ENCODE results near the gene TTLL11.
"Not testable (repeated sequence)": the region's sequence is repeated elsewhere in the genome, so short reads cannot be mapped to it uniquely, and the experiment has no call there.

Gene TTLL11

DNA sequence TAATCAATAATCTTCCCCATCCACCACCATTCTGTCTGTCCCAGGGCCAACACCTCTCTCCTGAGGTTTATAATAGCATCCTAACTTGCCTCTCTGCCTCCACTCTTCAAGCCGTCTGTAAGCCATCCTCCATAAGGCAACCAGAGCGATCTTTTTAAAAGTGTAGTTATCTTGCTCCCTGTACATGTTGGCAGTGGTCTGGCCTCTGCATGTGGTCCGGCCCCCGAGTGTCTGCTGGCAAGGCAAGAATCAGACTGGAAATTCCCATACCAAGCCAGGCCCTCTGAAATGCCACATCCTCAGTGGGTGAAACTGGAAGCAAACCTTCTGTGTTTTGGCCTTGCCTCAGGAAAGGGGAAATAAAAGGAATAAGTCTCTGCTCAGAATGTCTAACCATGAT is 17.0 kb downstream of the TTLL11 start:
- no peak for DNase-seq

DNA sequence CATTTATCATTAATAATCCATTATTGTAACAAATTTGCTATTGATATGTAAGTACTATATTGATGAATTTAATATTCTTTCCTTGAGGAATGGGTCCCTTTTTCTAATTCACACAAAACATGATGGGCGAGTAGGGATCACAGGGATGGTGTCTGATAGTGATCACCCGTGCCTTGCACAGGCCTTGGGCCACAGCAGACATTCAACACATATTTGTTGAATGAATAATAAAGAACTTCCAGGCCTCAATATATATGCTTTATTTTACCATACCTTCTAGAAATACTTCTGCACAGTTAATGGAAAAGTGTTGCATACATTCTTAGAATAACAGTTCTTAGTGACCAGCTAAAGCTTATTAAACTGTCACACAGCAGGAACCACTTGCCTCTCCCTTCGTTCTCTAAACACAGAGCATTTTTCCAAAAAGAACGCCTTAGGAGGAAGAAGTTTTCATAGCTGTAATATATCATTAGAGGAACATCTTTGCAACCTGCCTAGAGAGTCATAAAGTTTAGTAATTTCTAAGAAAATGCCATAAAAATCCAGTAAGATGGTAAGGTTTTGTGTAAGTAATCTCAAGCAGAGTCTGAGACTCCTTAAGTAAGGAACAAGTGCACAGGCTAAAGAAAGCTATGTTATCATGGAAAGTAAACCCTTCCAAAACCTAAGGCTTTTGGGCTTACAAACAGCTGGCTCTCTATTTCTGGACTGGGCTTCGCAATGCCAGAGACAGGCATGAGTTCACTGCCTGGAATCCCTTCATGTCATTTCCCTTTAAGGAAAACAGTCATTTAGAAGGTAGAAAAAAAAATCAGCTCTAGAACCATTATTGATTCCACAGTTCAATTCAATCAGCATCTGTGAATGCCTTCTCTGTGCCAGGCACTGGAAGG is 17.7 kb downstream of the TTLL11 start:
- no peak for DNase-seq

DNA sequence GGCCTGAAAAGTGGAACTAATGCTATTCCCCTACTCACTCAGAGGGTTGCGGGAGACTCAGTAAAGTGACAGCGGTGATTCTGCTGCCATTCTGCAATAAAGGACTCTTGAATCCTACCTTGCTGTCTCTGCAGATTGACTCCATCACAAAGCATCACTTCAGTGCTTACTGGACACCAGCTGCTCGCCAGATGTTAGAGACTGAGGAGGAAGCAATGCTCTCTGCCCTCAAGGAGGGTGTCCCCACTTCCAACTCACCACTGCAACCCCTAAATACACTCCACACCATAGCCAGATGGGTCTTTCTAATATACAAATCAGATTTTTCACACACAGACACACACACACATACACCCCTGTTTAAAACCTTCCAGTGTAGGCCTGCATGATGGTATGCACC is 21.4 kb downstream of the TTLL11 start:
- no peak for DNase-seq

DNA sequence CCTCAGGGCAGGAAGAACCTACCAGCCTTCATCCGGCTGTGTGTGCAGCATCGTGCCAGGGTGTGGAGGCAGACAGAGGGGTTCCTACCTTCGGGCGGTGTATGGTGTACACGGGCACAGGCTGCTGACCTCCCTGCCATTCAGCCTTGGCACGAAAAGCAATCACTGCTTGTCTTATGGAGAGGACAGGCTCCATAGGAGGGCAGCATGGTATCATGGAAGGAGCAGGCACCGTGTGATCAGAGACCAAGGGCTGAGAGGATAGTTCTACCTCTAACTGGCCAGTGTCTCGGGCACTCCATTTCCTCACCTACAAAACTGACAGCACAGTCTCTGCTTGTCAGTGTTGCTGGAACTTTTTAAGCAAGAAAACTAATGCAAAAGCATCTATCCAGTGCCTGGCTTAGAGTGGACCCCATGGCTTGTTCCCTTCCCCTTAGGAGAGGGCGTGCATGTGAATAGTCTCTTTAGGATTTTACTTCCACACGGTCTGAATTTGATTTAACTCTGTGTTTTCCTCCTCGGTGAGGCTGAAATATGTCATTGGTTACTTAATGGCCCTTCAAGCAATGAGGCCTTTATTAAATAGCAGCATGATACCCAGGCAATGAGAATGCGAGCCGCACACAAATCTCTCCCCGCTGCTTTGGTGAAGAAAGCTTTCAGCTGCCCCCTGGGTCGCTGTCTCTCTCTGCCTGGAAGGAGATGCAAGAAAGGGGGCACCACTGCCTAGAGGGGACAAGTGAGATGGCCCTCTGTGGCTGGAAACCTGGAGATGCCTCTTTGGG is 22.2 kb downstream of the TTLL11 start:
- no peak for DNase-seq

- not testable (repeated sequence) for DNase-seq
These were observed 26.4 kb downstream of the TTLL11 start for GRCh38 chr9:122066680-122067079.

DNA sequence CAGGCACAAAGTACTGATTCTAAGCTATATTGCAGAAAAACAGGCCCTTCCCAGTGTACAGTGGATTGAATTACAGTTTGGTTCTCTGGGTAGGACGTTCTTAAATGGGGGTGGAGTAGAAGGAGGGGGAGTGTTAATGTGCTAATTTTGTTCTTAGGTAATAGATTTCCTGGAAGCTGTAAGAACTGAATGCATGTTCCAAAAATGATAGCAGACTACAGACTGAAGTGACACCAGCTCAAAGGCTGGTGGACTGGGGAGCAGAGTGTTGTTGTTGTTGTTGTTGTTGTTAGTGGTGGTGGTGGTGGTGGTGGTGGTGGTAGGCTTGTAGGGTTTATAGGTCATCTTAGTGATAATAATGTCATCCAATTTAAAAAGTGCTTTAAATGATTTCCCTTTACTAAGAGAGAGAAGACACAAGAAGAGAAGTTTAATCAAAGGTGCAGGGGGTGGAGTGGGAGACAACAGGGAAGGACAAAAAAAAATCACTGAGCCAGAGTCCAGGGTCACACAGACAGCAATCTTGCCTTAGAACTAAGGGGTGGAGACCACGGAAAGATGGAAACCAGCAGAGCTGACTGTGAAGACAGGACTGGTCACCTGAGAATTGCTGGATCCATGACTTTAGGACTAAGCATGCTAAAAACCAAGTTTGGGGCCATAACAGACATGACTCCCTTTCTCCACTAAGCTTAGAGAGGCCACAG is 27.0 kb downstream of the TTLL11 start:
- DNase-seq: no peak

GRCh38 chr9:122060481-122060880 is 32.6 kb downstream of the TTLL11 start:
- DNase-seq: no peak

GRCh38 chr9:122059955-122060324 is 33.2 kb downstream of the TTLL11 start:
- no peak for DNase-seq

DNA sequence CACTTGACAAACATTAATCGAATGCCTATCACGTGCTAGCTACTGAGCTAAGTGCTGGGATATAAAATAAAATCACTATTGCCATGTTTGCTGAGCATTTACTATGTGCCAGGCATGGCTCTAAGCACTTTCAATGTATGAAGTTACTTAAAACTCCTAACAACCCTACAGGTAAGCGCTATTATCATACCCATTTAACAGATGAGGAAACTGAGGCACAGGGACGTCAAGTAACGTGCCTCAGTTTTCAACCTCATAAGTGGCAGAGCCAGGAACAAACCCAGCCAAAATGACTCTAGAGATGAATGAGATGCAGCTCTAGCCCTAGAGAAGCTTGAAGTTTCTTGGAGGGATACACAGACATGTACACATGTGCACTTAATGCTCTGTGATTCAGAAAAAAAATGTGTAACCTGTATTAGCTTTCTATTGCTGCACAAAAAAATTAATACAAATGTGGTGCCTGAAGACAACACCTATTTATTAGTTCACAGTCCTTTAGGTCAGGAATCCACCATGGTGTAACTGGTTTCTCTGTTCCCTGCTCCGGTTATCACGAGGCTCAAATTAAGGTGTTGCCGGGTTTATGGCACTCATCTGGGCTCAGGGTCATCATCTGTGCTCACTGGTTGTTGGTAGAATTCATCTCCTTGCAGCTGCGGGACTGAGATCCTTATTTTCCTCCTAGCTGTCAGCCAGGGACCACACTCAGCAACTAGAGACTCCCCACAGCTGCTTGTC is 33.7 kb downstream of the TTLL11 start:
- DNase-seq: no peak

- no peak for DNase-seq
These were observed 34.4 kb downstream of the TTLL11 start for GRCh38 chr9:122058709-122059108.

- no peak for DNase-seq
These were observed 35.1 kb downstream of the TTLL11 start for GRCh38 chr9:122058051-122058450.

DNA sequence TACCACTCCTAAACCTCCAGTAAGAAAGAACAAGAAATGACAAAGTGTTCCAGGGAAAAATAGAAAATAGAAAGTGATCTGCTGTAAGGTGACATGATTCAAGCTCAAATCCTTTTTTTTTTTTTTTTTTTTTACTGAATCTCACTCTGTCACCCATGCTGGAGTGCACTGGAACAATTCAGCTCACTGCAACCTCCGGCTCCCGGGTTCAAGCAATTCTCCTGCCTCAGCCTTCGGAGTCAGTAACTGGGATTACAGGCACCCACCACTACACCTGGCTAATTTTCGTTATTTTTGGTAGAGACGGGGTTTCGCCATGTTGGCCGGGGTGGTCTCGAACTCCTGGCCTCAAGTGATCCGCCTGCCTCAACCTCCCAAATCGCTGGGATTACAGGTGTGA is 35.9 kb downstream of the TTLL11 start:
- DNase-seq: no peak

- DNase-seq: no peak
These were observed 36.6 kb downstream of the TTLL11 start for GRCh38 chr9:122056484-122056883.

DNA sequence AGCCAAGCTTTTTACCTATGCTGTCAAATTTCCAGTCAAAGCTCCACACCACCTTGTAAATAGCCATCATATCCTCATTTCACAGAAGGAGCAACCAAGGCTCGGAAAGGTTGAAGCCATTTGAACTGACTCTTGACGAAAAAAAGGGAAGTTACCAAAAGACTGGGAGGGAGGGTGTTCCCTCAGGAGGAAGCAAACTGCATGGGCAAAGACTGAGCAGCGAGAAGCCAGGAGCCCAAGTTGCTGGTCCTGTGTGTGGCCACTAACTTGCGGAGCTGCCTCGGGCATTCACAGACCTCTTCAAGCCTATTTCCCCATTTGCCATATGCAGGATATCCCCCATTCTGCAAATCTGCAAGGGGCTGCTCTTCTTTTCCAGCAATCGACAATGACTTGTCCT is 37.4 kb downstream of the TTLL11 start:
- no peak for DNase-seq

- no peak for DNase-seq
These were observed 39.3 kb downstream of the TTLL11 start for GRCh38 chr9:122053567-122054350.

DNA sequence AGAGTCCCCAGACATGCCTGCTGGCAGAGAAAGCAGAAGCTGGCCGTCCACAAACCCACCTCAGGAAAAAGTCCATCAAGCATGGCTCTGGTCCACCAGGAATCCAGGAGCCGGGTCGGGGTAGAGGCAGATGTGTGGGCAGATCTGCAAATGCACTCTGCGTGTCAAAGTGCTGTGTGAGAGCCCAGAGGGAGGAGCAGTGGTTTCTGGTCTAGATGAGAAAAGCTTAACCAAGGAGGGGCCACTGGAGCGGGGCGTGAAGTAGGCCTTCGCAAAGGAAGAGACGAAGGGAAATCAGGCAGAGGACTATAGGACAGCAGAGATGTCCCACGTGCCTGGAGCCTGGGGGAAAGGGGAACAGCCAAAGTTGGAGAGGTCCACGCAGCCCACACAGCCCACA is 40.0 kb downstream of the TTLL11 start:
- no peak for DNase-seq

DNA sequence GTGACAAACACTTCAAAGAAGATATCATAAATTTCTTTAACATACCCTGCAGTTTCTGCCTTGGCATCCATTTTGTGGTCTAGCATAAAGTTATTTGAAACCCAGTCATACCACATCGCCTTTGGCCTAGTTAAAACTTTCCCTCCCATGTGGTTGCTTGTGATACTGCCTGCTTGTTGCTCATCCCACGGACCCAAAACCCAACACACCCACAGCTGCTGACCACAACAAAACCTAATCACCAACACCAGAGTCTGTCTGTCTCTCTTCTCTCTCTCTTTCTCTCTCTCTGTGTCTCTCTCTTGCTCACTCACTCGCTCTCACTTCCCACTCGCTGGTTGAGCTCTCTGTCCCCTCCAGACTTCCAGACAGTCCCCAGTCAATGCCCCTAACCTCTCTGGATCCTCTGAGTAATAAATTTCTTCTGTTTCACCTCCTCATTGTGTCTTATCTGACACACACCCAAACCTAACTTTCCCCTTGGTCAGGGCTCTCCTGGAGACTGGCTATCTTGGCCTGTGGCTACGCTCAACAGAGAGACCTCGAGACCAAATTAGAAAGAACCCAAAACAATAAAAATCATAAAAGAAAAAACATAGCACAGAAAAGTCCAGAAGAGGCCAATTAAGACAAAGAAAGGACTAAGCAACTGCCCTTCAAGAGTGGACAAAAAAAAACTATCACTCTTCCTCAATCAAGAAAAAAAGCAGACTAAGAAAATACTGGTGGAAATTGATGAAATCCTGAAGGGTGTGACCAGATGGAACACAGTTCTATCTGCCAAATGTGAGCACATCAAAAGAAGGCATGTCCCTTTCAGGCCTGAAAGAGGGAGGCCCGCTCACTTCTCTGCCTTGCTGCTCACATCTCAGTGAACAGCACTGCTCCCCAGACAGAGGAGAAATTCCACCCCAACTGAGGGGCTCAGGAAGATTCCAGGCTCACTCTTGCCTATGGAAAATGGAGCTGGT is 41.5 kb downstream of the TTLL11 start:
- no peak for DNase-seq

DNA sequence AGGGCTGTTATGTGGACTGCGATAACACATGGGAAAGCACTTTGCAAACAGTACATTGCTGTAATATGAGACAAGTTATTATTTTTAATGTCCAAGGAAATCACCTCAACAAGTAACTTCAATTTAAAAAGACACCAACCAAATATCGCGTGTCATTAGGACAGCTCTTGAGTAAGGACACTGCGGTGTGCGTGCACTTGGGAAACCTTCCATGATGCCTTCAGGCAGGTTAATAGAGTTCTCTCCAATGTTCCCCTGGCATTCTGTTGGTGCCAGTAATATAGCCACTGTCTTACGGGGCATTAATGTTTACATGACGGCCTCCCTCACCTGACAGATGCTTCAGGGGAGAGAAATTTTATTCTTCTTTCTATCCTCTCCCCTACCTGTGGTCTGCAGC is 42.9 kb downstream of the TTLL11 start:
- DNase-seq: no peak

DNA sequence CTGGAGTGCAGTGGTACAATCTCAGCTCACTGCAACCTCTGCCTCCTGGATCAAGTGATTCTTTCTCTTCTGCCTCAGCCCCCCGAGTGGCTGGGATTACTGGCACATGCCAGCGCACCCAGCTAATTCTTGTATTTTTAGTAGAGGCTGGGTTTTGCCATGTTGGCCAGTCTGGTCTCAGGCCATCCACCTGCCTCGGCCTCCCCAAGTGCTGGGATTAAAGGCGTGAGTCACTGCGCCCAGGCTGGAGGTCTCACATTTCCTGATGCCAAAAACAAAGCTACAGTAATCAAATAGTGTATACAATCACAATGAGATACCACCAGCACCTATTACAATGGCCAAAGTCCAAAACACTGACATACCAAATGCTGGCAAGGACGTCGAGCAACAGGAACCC is 51.1 kb downstream of the TTLL11 start:
- DNase-seq: no peak

DNA sequence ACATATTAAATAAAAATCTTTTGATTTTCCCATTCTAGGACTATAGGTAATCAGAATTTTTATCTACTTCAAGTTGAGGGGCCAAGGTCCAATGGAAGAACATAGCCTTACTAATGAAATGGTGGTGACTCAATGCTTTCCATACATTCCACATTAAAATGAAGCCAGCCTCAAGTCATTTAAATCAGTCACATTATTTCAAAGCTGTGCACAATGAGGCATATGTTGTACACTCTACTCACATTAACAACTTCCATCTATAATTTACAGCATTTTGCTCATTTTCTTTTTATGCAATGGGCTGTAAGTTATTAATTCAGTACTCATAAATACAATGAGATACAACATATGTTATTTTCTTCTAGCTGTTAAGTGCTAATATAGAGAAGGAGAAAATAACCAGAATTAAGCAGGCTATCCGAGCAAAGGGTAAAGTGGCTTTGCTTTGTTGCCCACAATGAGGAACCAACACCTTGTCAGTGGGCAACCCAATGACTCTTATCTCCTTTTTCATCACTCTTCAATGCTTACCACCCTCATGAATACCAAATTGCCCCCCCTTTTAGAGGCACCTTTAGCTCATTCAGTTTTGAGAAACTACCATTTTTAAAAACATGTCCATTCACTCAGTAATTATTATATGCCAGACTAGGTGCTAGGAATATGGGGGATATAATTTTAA is 52.4 kb downstream of the TTLL11 start:
- DNase-seq: no peak

Measured in NCI-H526 treated with DMSO at 0.1 percent for 48 hours (cell line).